SK-N-SH (cell line): ENCODE measurements around the gene NTM. TPM values are rescaled to one million over a fixed set of nuclear protein-coding genes. Genes with fewer than 3 reads are reported as not detected.

Experiments used
- CTCF ChIA-PET: fragments of 300-600, 350-600 bp; formaldehyde crosslinking; extraction: SDS; loops from one replicate; lab custom pipeline; 2021; lab: Yijun Ruan, JAX
- POLR2A ChIA-PET: fragments of 350-600 bp; sonication (Branson Sonifier 250); formaldehyde crosslinking; extraction: SDS; loops from one replicate; lab custom pipeline; 2020; ENCODE audit warnings: antibody characterized with exemption, inconsistent platforms; lab: Yijun Ruan, JAX
- DNase-seq: peaks from one replicate; pipeline ENCODE4 v3.0.0; 2012
- H2AFZ ChIP-seq: fragments of 200-600 bp; sonication (generic); 2 replicates; pipeline ENCODE4 v1.8.1; 2016; ENCODE audit warnings: antibody characterized with exemption, mild to moderate bottlenecking, low read depth
- H3F3A ChIP-seq: fragments of 200-600 bp; sonication (generic); replicated peaks from 2 replicates; pipeline ENCODE3; 2016; ENCODE audit warnings: antibody characterized with exemption, mild to moderate bottlenecking; ENCODE audit not compliant: insufficient read depth
- H3K27ac ChIP-seq, 2 experiments: fragments of 200-500 bp in 1 of 2; fragments of 200-600 bp in 1 of 2; sonication (Bioruptor generic) in 1 of 2; sonication (generic), shearing (Covaris generic) in 1 of 2; 2 replicates each; pipeline versions ENCODE4 v1.5.1 to v1.6.1; 2014 to 2016; ENCODE audit warnings: low read depth in 2 of 2, inconsistent platforms in 1 of 2, low read length in 1 of 2, mild to moderate bottlenecking in 1 of 2, mixed read lengths in 1 of 2
- H3K27me3 ChIP-seq: fragments of 200-600 bp; sonication (generic), shearing (Covaris generic); 2 replicates; pipeline ENCODE4 v1.6.1; 2016; ENCODE audit warnings: mixed run types; ENCODE audit not compliant: insufficient read depth
- H3K36me3 ChIP-seq, 2 experiments: fragments of 200-500 bp in 1 of 2; fragments of 200-600 bp in 1 of 2; sonication (Bioruptor generic) in 1 of 2; sonication (generic) in 1 of 2; replicated peaks in 1 of 2; 2 replicates each; pipeline versions ENCODE3 to v1.5.1; 2014 to 2016; ENCODE audit warnings: low read length in 1 of 2, mild to moderate bottlenecking in 1 of 2; ENCODE audit not compliant: insufficient read depth in 2 of 2, control insufficient read depth in 1 of 2
- H3K4me1 ChIP-seq, 2 experiments: fragments of 200-500 bp in 1 of 2; fragments of 200-600 bp in 1 of 2; sonication (Bioruptor generic) in 1 of 2; sonication (generic), shearing (Covaris generic) in 1 of 2; 2 replicates each; pipeline versions ENCODE4 v1.5.1 to v1.6.1; 2014 to 2016; ENCODE audit warnings: low read depth in 1 of 2, low read length in 1 of 2, mixed run types in 1 of 2; ENCODE audit not compliant: insufficient read depth in 2 of 2, control insufficient read depth in 1 of 2
- H3K4me2 ChIP-seq: fragments of 200-600 bp; sonication (generic), shearing (Covaris generic); 2 replicates; pipeline ENCODE4 v1.6.1; 2017; ENCODE audit warnings: mixed run types
- H3K4me3 ChIP-seq, 2 experiments: fragments of 200-500 bp in 1 of 2; fragments of 200-600 bp in 1 of 2; sonication (Bioruptor generic) in 1 of 2; sonication (generic), shearing (Covaris generic) in 1 of 2; 2 replicates each; pipeline versions ENCODE4 v1.5.1 to v1.8.1; 2014 to 2016; ENCODE audit warnings: low read depth in 2 of 2, inconsistent platforms in 1 of 2, low read length in 1 of 2, mild to moderate bottlenecking in 1 of 2, mixed read lengths in 1 of 2, moderate library complexity in 1 of 2
- H3K79me2 ChIP-seq: fragments of 200-600 bp; sonication (generic); 2 replicates; pipeline ENCODE4 v1.8.1; 2017; ENCODE audit warnings: mild to moderate bottlenecking; ENCODE audit not compliant: insufficient read depth
- H3K9ac ChIP-seq: fragments of 200-600 bp; sonication (generic); 2 replicates; pipeline ENCODE4 v1.6.1; 2017; ENCODE audit warnings: mixed run types
- H3K9me2 ChIP-seq: fragments of 200-600 bp; sonication (generic); 2 replicates; pipeline ENCODE4 v1.6.1; 2017; ENCODE audit warnings: mixed run types
- H3K9me3 ChIP-seq: fragments of 200-600 bp; sonication (generic); 2 replicates; pipeline ENCODE4 v1.6.1; 2017; ENCODE audit warnings: mixed run types, mild to moderate bottlenecking, moderate library complexity
- H4K20me1 ChIP-seq: fragments of 200-600 bp; sonication (generic); 2 replicates; pipeline ENCODE4 v1.6.1; 2017; ENCODE audit warnings: mild to moderate bottlenecking, mixed run types; ENCODE audit not compliant: insufficient read depth
- ELF1 ChIP-seq: IDR thresholded peaks from 2 replicates; pipeline ENCODE4 v1.4.0; 2012
- EP300 ChIP-seq, 2 experiments: IDR thresholded peaks; 2 replicates each; pipeline versions ENCODE4 v1.4.0 to v1.6.1; 2012; ENCODE audit warnings: borderline replicate concordance in 1 of 2, low read depth in 1 of 2, low read length in 1 of 2
- EZH2phosphoT487 ChIP-seq: fragments of 200-600 bp; sonication (generic); IDR thresholded peaks from 2 replicates; pipeline ENCODE4 v1.6.1; 2017; ENCODE audit warnings: low read depth, mixed run types, mild to moderate bottlenecking, antibody characterized with exemption, moderate library complexity, borderline replicate concordance
- FOSL2 ChIP-seq: IDR thresholded peaks from 2 replicates; pipeline ENCODE4 v1.4.0; 2012; ENCODE audit warnings: low read depth, mild to moderate bottlenecking, moderate library complexity, borderline replicate concordance
- FOXJ3 ChIP-seq: sonication (generic); formaldehyde crosslinking; IDR thresholded peaks from 2 replicates; pipeline ENCODE4 v1.5.1; 2020; ENCODE audit warnings: mild to moderate bottlenecking, missing genetic modification reagents
- GABPA ChIP-seq: IDR thresholded peaks from 2 replicates; pipeline ENCODE4 v1.4.0; 2012; ENCODE audit warnings: low read depth, mild to moderate bottlenecking
- GATA2 ChIP-seq: sonication (generic); formaldehyde crosslinking; IDR thresholded peaks from 2 replicates; pipeline ENCODE4 v1.5.0; 2020; ENCODE audit warnings: mild to moderate bottlenecking, missing genetic modification reagents
- JUND ChIP-seq: IDR thresholded peaks from 2 replicates; pipeline ENCODE4 v1.4.0; 2012
- MAX ChIP-seq: IDR thresholded peaks from 2 replicates; pipeline ENCODE4 v1.4.0; 2012; ENCODE audit warnings: low read depth
- MEF2A ChIP-seq: IDR thresholded peaks from 2 replicates; pipeline ENCODE4 v1.4.0; 2012; ENCODE audit warnings: low read depth, borderline replicate concordance
- MXI1 ChIP-seq: IDR thresholded peaks from 2 replicates; pipeline ENCODE4 v1.6.1; 2012; ENCODE audit warnings: mild to moderate bottlenecking, low read depth, low read length, improper control_type of control experiment
- NFIC ChIP-seq: IDR thresholded peaks from 2 replicates; pipeline ENCODE4 v1.4.0; 2012; ENCODE audit warnings: borderline replicate concordance
- NRF1 ChIP-seq: IDR thresholded peaks from 2 replicates; pipeline ENCODE4 v1.6.1; 2012; ENCODE audit warnings: low read depth, mild to moderate bottlenecking, low read length
- RAD21 ChIP-seq: IDR thresholded peaks from 2 replicates; pipeline ENCODE4 v1.6.1; 2012; ENCODE audit warnings: mild to moderate bottlenecking, low read length
- RCOR1 ChIP-seq: fragments of 150-350 bp; IDR thresholded peaks from 2 replicates; pipeline ENCODE4 v1.6.1; 2017; ENCODE audit warnings: antibody characterized with exemption, low read length
- RXRA ChIP-seq: IDR thresholded peaks from 2 replicates; pipeline ENCODE4 v1.4.0; 2012; ENCODE audit warnings: low read depth, mild to moderate bottlenecking, borderline replicate concordance
- SIN3A ChIP-seq: IDR thresholded peaks from 2 replicates; pipeline ENCODE4 v1.6.1; 2012; ENCODE audit warnings: low read depth, mild to moderate bottlenecking, low read length, moderate library complexity, borderline replicate concordance
- TEAD4 ChIP-seq: IDR thresholded peaks from 2 replicates; pipeline ENCODE4 v1.4.0; 2012; ENCODE audit warnings: mild to moderate bottlenecking, borderline replicate concordance; ENCODE audit not compliant: insufficient read depth
- USF2 ChIP-seq: fragments of 150-350 bp; IDR thresholded peaks from 2 replicates; pipeline ENCODE4 v1.6.1; 2017; ENCODE audit warnings: antibody characterized with exemption, low read length, low read depth, borderline replicate concordance
- ZBTB33 ChIP-seq: IDR thresholded peaks from 2 replicates; pipeline ENCODE4 v1.4.0; 2012; ENCODE audit warnings: low read depth, borderline replicate concordance
- whole genome bisulfite sequencing: methylation state at CpG from one replicate; pipeline ENCODE4 v1.1.6; 2017; ENCODE audit warnings: low lambda C conversion rate; 5-methylcytosine and 5-hydroxymethylcytosine counted together
- polyA plus RNA-seq, 3 experiments: library from polyadenylated mRNA; depleted of rRNA; stranded (reverse); fragments of >200 nt; gene quantifications; 2 replicates each; pipeline ENCODE4 v1.2.3, GENCODE V29; 2012
- TF ChIP-seq, protein P1 (sequence below): IDR thresholded peaks from 2 replicates; pipeline ENCODE4 v1.6.1; 2012; ENCODE audit warnings: mild to moderate bottlenecking, low read depth, low read length, moderate library complexity

The NTM gene
- polyA plus RNA-seq, 1 of the 3 experiments (the other 2 are of a cell fraction) = 20.0 TPM

GRCh38 chr11:131957201-131957600 is 586.8 kb downstream of the NTM start (continued):
- TF ChIP-seq FOXJ3 (CRISPR knock-in tag) (no peak), GABPA (no peak)

DNA sequence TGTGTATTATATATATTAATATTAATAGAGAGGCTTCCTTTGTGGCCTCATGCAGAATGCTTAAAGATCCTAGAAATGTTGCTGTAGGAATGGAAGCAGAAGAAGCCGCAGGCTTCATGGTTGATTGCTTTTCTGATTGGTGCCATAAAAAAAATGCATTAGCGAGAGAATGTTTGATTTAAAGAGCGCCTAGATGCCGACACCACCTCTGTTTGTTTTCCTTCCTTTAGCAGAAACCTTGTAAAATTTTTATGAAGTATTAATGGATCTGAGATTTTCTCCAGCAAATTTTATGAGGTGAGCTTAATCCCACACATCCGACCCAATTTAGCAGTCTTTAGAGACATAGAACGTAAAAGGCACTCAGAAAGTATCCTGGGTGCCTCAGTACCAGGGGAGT is 587.5 kb downstream of the NTM start:
- POLR2A ChIA-PET = no interaction called here
- Histone ChIP-seq H3F3A (no peaks in the 10 kb centered on the region), H4K20me1 (no peaks in the 10 kb centered on the region), H3K4me3 (no peak overlapping the region), H3K27ac (no peak overlapping the region), H3K4me1 (peaks cover 0 to 6% of the 10 kb centered on the region in 2 experiments; a peak in 1 of 4 replicates), H2AFZ (no peak overlapping the region), H3K36me3 (peaks cover 0 to 4% of the 10 kb centered on the region in 2 experiments), H3K9me2 (no peaks in the 10 kb centered on the region), H3K9ac (no peak overlapping the region), H3K4me2 (no peak overlapping the region), H3K79me2 (no peaks in the 10 kb centered on the region), H3K27me3 (no peaks in the 10 kb centered on the region), H3K9me3 (no peaks in the 10 kb centered on the region)
- WGBS = 89% methylated on average over 6 of the region's 6 CpGs
- TF ChIP-seq GABPA (no peak), ZBTB33 (no peak), RCOR1 (no peak), FOXJ3 (CRISPR knock-in tag) (no peak), EZH2phosphoT487 (no peak), NFIC (no peak)
- CTCF ChIA-PET = no interaction called here
- no peak for DNase-seq

GRCh38 chr11:131962818-131963217 is 592.4 kb downstream of the NTM start:
- Histone ChIP-seq H4K20me1 (no peaks in the 10 kb centered on the region), H2AFZ (no peak overlapping the region), H3F3A (no peaks in the 10 kb centered on the region), H3K4me1 (no peaks in the 10 kb centered on the region), H3K27me3 (no peaks in the 10 kb centered on the region), H3K9me3 (no peaks in the 10 kb centered on the region), H3K9ac (no peak overlapping the region), H3K27ac (no peak overlapping the region), H3K9me2 (no peaks in the 10 kb centered on the region), H3K79me2 (no peaks in the 10 kb centered on the region), H3K36me3 (peaks cover 0 to 4% of the 10 kb centered on the region in 2 experiments), H3K4me2 (no peak overlapping the region), H3K4me3 (no peak overlapping the region)
- DNase-seq = no peak
- ChIA-PET POLR2A (no interaction called here), CTCF (interaction anchor here (0.7 kb wide), 1 partner anchor 9 kb away, joined by 3 read pairs; no protein-coding TSS in a partner anchor)
- 77% methylated on average over 7 of the region's 7 CpGs for WGBS
- TF ChIP-seq RXRA = no peak
- TF ChIP-seq, protein P1, sequence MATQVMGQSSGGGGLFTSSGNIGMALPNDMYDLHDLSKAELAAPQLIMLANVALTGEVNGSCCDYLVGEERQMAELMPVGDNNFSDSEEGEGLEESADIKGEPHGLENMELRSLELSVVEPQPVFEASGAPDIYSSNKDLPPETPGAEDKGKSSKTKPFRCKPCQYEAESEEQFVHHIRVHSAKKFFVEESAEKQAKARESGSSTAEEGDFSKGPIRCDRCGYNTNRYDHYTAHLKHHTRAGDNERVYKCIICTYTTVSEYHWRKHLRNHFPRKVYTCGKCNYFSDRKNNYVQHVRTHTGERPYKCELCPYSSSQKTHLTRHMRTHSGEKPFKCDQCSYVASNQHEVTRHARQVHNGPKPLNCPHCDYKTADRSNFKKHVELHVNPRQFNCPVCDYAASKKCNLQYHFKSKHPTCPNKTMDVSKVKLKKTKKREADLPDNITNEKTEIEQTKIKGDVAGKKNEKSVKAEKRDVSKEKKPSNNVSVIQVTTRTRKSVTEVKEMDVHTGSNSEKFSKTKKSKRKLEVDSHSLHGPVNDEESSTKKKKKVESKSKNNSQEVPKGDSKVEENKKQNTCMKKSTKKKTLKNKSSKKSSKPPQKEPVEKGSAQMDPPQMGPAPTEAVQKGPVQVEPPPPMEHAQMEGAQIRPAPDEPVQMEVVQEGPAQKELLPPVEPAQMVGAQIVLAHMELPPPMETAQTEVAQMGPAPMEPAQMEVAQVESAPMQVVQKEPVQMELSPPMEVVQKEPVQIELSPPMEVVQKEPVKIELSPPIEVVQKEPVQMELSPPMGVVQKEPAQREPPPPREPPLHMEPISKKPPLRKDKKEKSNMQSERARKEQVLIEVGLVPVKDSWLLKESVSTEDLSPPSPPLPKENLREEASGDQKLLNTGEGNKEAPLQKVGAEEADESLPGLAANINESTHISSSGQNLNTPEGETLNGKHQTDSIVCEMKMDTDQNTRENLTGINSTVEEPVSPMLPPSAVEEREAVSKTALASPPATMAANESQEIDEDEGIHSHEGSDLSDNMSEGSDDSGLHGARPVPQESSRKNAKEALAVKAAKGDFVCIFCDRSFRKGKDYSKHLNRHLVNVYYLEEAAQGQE = no peak
- no peak for TF ChIP-seq FOSL2
- TF ChIP-seq GATA2 (CRISPR knock-in tag) = no peak
- no peak for TF ChIP-seq NRF1
- no peak for TF ChIP-seq RAD21
- no peak for TF ChIP-seq EP300 (IDR thresholded peaks at IDR 0.05; ENCODE audit: borderline replicate concordance in 1 of 2, low read depth in 1 of 2, low read length in 1 of 2)
- TF ChIP-seq USF2 = no peak
- TF ChIP-seq ELF1 = no peak
- TF ChIP-seq MEF2A = no peak
- no peak for TF ChIP-seq MAX
- no peak for TF ChIP-seq JUND
- no peak for TF ChIP-seq SIN3A
- no peak for TF ChIP-seq MXI1
- TF ChIP-seq TEAD4 = no peak
